ENCODE results near the gene OPTC. TPM values are rescaled to one million over a fixed set of nuclear protein-coding genes. Genes with fewer than 3 reads are reported as not detected.

OPTC gene
- total RNA-seq, 1 experiment from 2014 or later, result not detected

DNA sequence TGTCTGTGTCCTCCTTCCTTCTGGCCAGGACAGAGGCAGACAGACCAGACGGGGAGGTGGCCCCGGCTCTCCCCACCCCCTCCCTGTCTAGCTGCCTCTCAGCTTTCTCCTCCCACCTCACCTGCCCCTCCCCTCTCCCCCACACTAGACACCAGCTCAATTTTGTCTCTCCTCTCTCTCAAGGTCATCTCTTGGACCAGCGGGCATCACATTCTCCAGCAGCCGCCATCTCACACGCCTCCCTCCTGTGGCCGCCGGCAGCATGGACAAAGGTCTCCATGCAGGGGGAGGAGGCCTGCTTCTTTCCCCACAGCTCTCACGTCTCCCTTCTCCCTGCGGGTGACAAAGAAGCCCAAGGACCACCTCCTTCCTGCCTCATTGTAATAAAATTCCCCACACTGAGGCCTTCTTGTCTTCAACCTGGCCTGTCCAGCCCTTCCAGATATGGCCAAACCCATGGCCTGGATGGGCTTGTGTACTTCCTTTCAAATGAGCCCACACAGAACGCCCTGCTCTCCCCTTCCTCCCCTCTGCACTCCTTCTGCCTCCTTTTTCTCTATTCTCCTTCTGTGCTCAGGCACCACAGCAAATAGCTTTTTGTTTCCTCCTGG lies 14.6 kb downstream of the OPTC start:
- no peaks in the 10 kb centered on the region for H3K4me1 ChIP-seq (ENCODE audit: low read length)
- H3K4me2 ChIP-seq (ENCODE audit: low read depth, low read length, poor library complexity, severe bottlenecking), result no peak overlapping the region
- H4K20me1 ChIP-seq (ENCODE audit: insufficient read depth, low read depth, low read length), result no peaks in the 10 kb centered on the region
- H3K4me3 ChIP-seq (ENCODE audit: low read length), result no peak overlapping the region
- H3K9ac ChIP-seq (ENCODE audit: low read length), result no peak overlapping the region
- H3K36me3 ChIP-seq (ENCODE audit: insufficient read depth, low read length), result no peaks in the 10 kb centered on the region
- no peaks in the 10 kb centered on the region for H3K27me3 ChIP-seq (ENCODE audit: low read length)
- H3K27ac ChIP-seq (ENCODE audit: low read length), result no peak overlapping the region
- H2AFZ ChIP-seq (ENCODE audit: low read length), result no peak overlapping the region
- H3K79me2 ChIP-seq (ENCODE audit: low read length), result no peaks in the 10 kb centered on the region
- DNase-seq, result no peak
- H3K9me3 ChIP-seq (ENCODE audit: low read length), result no peaks in the 10 kb centered on the region
- H3K9me2 ChIP-seq (replicated peaks; ENCODE audit: insufficient read depth, low read length), result no peaks in the 10 kb centered on the region

DNA sequence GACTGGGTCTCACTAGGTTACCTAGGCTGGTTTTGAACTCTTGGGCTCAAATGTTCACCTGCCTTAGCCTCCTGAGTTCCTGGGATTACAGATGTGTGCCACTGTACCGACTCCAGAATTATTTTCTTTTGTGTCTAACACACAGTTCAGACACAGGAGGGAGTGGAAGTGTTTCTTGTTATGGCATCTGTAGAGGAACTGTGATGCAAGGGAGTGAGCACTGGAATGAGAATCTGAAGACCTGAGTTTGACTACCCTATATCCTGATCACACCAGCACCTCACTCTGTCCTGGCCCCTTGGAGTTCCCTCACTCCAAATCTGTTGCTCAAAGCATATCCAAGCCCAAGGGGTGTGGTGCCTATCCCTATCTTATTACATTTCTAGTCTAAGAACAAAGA lies 15.2 kb downstream of the OPTC start:
- Histone ChIP-seq H2AFZ (ENCODE audit: low read length) (no peak overlapping the region), H3K9me2 (replicated peaks; ENCODE audit: insufficient read depth, low read length) (no peaks in the 10 kb centered on the region), H4K20me1 (ENCODE audit: insufficient read depth, low read depth, low read length) (no peaks in the 10 kb centered on the region), H3K4me2 (ENCODE audit: low read depth, low read length, poor library complexity, severe bottlenecking) (no peak overlapping the region), H3K9ac (ENCODE audit: low read length) (no peak overlapping the region), H3K27me3 (ENCODE audit: low read length) (no peaks in the 10 kb centered on the region), H3K79me2 (ENCODE audit: low read length) (no peaks in the 10 kb centered on the region), H3K9me3 (ENCODE audit: low read length) (no peaks in the 10 kb centered on the region), H3K27ac (ENCODE audit: low read length) (no peak overlapping the region), H3K36me3 (ENCODE audit: insufficient read depth, low read length) (no peaks in the 10 kb centered on the region), H3K4me3 (ENCODE audit: low read length) (no peak overlapping the region), H3K4me1 (ENCODE audit: low read length) (no peaks in the 10 kb centered on the region)
- no peak for DNase-seq

DNA sequence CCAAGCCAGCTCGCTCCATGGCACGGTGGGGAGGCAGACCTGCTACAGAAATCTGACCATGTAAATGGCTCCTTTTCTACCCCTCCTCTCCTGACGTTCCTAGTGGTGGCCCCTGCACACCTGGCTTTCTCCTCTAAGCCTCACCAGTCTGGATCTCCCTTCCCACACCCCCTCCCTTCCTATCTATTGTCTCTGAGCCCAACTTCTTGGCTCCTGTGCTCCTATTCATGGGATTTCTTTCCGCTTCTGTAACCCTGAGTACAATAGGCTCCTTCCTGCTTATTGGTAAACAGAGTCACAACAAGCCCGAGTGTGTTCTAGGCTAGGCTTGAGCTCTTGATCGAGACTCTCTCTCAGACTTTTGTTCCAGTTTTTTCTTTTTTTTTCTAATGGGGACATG lies 17.6 kb downstream of the OPTC start:
- Histone ChIP-seq H3K36me3 (ENCODE audit: insufficient read depth, low read length) (no peaks in the 10 kb centered on the region), H3K4me2 (ENCODE audit: low read depth, low read length, poor library complexity, severe bottlenecking) (no peak overlapping the region), H2AFZ (ENCODE audit: low read length) (no peak overlapping the region), H3K4me3 (ENCODE audit: low read length) (no peak overlapping the region), H3K79me2 (ENCODE audit: low read length) (no peaks in the 10 kb centered on the region), H3K27ac (ENCODE audit: low read length) (no peak overlapping the region), H3K9me3 (ENCODE audit: low read length) (no peaks in the 10 kb centered on the region), H3K4me1 (ENCODE audit: low read length) (no peaks in the 10 kb centered on the region), H3K27me3 (ENCODE audit: low read length) (no peaks in the 10 kb centered on the region), H3K9me2 (replicated peaks; ENCODE audit: insufficient read depth, low read length) (no peaks in the 10 kb centered on the region), H4K20me1 (ENCODE audit: insufficient read depth, low read depth, low read length) (no peaks in the 10 kb centered on the region), H3K9ac (ENCODE audit: low read length) (no peak overlapping the region)
- DNase-seq, result no peak

DNA sequence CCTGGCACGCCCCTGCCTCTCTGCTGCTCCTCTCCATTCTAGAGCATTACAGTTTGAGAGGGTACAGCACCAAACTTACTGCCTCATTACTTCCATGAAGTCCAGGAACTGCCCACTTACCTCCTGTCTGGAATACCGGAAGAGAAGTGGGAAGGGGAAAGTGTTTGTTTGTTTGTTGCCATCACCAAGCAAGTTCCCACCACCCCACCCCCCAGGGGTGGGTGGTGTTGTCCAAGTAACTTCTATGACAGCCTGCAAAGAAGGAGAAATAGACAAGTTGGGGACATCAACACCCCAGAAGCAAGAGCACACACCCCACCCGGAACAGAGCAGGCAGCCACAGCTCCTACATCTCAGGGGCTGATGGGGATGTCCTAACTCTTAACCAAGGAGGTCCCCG lies 18.0 kb downstream of the OPTC start:
- no peak for DNase-seq
- Histone ChIP-seq H3K27me3 (ENCODE audit: low read length) (no peaks in the 10 kb centered on the region), H3K9me2 (replicated peaks; ENCODE audit: insufficient read depth, low read length) (no peaks in the 10 kb centered on the region), H3K36me3 (ENCODE audit: insufficient read depth, low read length) (no peaks in the 10 kb centered on the region), H3K9me3 (ENCODE audit: low read length) (no peaks in the 10 kb centered on the region), H4K20me1 (ENCODE audit: insufficient read depth, low read depth, low read length) (no peaks in the 10 kb centered on the region), H3K79me2 (ENCODE audit: low read length) (no peaks in the 10 kb centered on the region), H3K4me3 (ENCODE audit: low read length) (no peak overlapping the region), H3K9ac (ENCODE audit: low read length) (no peak overlapping the region), H3K27ac (ENCODE audit: low read length) (no peak overlapping the region), H3K4me2 (ENCODE audit: low read depth, low read length, poor library complexity, severe bottlenecking) (no peak overlapping the region), H2AFZ (ENCODE audit: low read length) (no peak overlapping the region), H3K4me1 (ENCODE audit: low read length) (no peaks in the 10 kb centered on the region)

DNA sequence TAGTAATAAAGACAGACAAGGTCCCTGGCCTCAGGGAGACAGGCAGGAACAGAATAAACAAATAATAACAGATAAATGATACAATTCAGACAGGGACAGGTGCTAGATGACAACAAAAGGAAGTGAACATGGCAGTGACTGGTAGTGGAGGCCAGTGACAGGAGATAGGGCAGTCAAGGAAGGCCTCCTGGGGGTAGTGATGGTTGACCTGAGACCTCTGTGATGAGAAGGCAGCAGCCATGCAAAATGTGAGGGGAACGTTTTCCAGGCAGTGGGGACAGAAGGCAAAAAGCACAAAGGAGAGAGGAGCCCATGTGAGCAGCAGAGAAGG lies 18.5 kb downstream of the OPTC start:
- H4K20me1 ChIP-seq (ENCODE audit: insufficient read depth, low read depth, low read length), result no peaks in the 10 kb centered on the region
- H3K4me1 ChIP-seq (ENCODE audit: low read length), result no peaks in the 10 kb centered on the region
- H3K36me3 ChIP-seq (ENCODE audit: insufficient read depth, low read length), result no peaks in the 10 kb centered on the region
- H3K9me2 ChIP-seq (replicated peaks; ENCODE audit: insufficient read depth, low read length), result no peaks in the 10 kb centered on the region
- H3K9ac ChIP-seq (ENCODE audit: low read length), result no peak overlapping the region
- H3K27ac ChIP-seq (ENCODE audit: low read length), result no peak overlapping the region
- DNase-seq, result no peak
- no peaks in the 10 kb centered on the region for H3K79me2 ChIP-seq (ENCODE audit: low read length)
- H3K4me3 ChIP-seq (ENCODE audit: low read length), result no peak overlapping the region
- H3K4me2 ChIP-seq (ENCODE audit: low read depth, low read length, poor library complexity, severe bottlenecking), result no peak overlapping the region
- H3K27me3 ChIP-seq (ENCODE audit: low read length), result no peaks in the 10 kb centered on the region
- no peak overlapping the region for H2AFZ ChIP-seq (ENCODE audit: low read length)
- H3K9me3 ChIP-seq (ENCODE audit: low read length), result no peaks in the 10 kb centered on the region

DNA sequence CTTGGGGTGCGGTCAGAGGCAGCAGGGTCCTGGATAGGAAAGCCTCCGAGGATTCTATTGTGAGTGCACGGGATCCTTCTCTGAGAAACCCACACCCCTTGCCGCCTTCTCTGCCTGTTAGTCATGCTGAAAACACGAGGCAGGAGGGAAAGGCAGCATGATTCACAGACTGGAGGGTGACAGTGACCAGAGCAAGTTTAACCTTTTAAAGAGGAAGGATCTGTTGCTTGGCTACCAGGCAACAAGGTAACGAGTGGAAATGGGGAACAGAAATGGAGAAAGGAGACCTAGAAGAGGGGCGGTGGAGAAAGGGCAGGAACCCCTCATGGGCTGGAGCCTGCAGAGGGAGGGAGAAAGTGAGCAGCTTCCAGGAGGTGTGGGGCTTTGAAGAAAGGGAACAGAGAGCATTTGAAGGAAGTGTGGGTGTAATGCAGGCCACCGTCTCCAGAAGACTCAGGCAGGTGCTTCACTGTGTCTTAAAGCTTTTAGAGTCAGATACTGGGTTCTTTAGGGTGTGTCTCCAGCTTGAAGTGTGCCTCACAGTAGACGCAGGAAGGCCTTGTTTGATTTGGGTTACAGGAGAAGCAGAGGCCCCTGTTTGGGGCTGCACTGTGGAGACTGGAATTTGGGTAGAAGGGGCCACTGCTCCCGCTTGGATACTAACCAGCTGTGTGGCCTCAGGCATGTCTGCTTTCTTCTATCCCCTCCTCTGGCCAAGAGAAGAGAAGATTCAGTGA lies 19.1 kb downstream of the OPTC start:
- no peak overlapping the region for H2AFZ ChIP-seq (ENCODE audit: low read length)
- H3K4me1 ChIP-seq (ENCODE audit: low read length), result no peaks in the 10 kb centered on the region
- no peaks in the 10 kb centered on the region for H3K27me3 ChIP-seq (ENCODE audit: low read length)
- H3K9ac ChIP-seq (ENCODE audit: low read length), result no peak overlapping the region
- no peak overlapping the region for H3K4me2 ChIP-seq (ENCODE audit: low read depth, low read length, poor library complexity, severe bottlenecking)
- no peaks in the 10 kb centered on the region for H3K36me3 ChIP-seq (ENCODE audit: insufficient read depth, low read length)
- H3K27ac ChIP-seq (ENCODE audit: low read length), result no peak overlapping the region
- no peaks in the 10 kb centered on the region for H3K79me2 ChIP-seq (ENCODE audit: low read length)
- H3K4me3 ChIP-seq (ENCODE audit: low read length), result no peak overlapping the region
- no peak for DNase-seq
- no peaks in the 10 kb centered on the region for H4K20me1 ChIP-seq (ENCODE audit: insufficient read depth, low read depth, low read length)
- H3K9me2 ChIP-seq (replicated peaks; ENCODE audit: insufficient read depth, low read length), result no peaks in the 10 kb centered on the region
- H3K9me3 ChIP-seq (ENCODE audit: low read length), result no peaks in the 10 kb centered on the region

DNA sequence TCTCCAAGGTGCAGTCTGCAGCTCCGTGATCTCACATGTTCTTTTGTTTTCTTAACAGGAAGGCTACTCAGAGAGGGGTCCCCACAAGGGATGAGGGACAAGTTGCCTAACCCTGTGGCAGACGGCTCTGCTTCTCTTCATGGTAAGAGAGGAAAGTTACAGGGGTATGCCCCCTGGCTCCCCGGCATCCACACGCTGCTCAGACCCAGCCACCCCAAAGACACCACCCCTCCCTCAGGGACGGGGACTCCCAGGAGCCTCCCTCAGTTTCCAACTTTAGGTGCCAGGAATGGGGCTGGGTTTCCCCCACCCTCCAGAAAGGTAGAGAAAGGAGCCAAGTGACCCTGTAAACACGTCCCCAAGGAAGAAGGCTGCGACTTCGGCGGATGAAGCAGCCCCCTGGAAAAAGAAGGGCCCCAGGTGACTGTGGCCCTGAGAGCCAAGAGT lies 19.7 kb downstream of the OPTC start:
- Histone ChIP-seq H4K20me1 (ENCODE audit: insufficient read depth, low read depth, low read length) (no peaks in the 10 kb centered on the region), H3K4me3 (ENCODE audit: low read length) (no peak overlapping the region), H3K9ac (ENCODE audit: low read length) (no peak overlapping the region), H3K36me3 (ENCODE audit: insufficient read depth, low read length) (no peaks in the 10 kb centered on the region), H3K27ac (ENCODE audit: low read length) (no peak overlapping the region), H3K4me1 (ENCODE audit: low read length) (no peaks in the 10 kb centered on the region), H3K4me2 (ENCODE audit: low read depth, low read length, poor library complexity, severe bottlenecking) (no peak overlapping the region), H3K79me2 (ENCODE audit: low read length) (no peaks in the 10 kb centered on the region), H3K27me3 (ENCODE audit: low read length) (no peaks in the 10 kb centered on the region), H3K9me3 (ENCODE audit: low read length) (no peaks in the 10 kb centered on the region), H2AFZ (ENCODE audit: low read length) (no peak overlapping the region), H3K9me2 (replicated peaks; ENCODE audit: insufficient read depth, low read length) (no peaks in the 10 kb centered on the region)
- DNase-seq, result no peak

DNA sequence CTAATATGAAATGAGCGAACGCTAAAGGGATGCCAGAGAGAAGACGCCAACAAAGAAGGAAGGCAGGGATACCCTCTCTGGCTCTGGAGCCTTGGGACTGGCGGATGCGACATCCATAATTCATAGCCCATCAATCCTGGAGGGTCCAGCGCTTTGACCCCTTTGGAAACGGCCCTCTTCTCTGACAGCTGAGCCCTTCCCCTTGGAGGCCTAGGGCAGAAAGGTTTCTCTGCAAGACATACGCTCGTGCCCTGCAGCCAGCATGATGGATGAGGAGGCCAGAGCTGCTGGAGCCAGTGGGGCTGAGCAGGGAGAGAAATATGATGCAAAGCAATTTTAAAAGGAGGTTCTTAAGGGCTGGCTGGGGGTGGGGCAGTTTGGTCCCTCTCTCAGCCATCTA lies 22.2 kb downstream of the OPTC start:
- H3K36me3 ChIP-seq (ENCODE audit: insufficient read depth, low read length), result no peaks in the 10 kb centered on the region
- H3K4me1 ChIP-seq (ENCODE audit: low read length), result no peaks in the 10 kb centered on the region
- H4K20me1 ChIP-seq (ENCODE audit: insufficient read depth, low read depth, low read length), result no peaks in the 10 kb centered on the region
- no peak overlapping the region for H3K4me3 ChIP-seq (ENCODE audit: low read length)
- H2AFZ ChIP-seq (ENCODE audit: low read length), result no peak overlapping the region
- no peak overlapping the region for H3K27ac ChIP-seq (ENCODE audit: low read length)
- no peak for DNase-seq
- no peaks in the 10 kb centered on the region for H3K27me3 ChIP-seq (ENCODE audit: low read length)
- no peak overlapping the region for H3K9ac ChIP-seq (ENCODE audit: low read length)
- H3K9me2 ChIP-seq (replicated peaks; ENCODE audit: insufficient read depth, low read length), result no peaks in the 10 kb centered on the region
- H3K79me2 ChIP-seq (ENCODE audit: low read length), result no peaks in the 10 kb centered on the region
- no peaks in the 10 kb centered on the region for H3K9me3 ChIP-seq (ENCODE audit: low read length)
- no peak overlapping the region for H3K4me2 ChIP-seq (ENCODE audit: low read depth, low read length, poor library complexity, severe bottlenecking)
